GM19397 (cell line): ENCODE data around the gene XYLB.
A peak's percentile ranks its signal among the peaks of the same experiment; 100 is the strongest.
"Not testable (repeated sequence)": the region's sequence is repeated elsewhere in the genome, so short reads cannot be mapped to it uniquely, and the experiment has no call there.

Experiments
- ATAC-seq: cut with Tn5 transposase; IDR thresholded peaks from one replicate; pipeline ENCODE4 v1.9.1; 2021; ENCODE audit warnings: mild to moderate bottlenecking, moderate library complexity; ENCODE audit not compliant: unreplicated experiment

XYLB gene

DNA sequence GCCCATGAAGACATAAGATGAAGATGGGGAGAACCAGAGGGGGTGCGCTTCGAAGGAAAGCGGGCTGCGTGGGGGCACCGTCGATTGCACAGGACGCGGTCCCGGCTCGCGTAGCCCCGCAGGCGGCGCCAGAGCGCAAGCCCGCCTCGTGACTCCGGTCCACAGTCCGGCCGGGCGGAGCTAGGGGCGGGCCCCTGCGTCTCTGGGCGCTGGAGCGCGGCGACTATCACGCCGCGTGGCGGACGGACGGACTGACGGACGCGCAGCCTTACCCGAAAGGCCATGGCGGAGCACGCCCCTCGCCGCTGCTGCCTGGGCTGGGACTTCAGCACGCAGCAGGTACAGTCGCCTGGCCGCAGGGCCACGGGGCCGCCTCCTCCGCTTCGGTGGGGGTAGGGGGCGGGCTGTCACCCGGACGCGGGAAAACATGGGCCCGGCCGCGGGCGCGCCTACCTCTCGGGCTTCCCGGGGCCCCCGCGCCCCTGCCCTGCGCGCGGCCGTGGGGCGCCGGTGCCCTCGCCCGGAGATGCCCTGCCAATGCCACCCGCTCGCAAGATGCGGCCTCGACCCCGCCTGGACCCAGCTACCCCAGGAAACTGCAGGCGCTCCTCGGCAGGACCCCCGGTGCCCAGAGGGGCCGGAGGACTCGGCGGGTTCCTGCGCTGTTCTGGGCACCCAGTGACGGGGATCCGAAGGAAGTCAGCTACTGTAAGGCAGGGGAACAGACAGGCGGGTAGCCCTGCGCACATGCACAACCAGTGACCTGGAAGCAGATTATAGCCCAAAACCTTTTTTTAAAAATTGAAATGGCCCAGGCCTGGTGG is at the start of gene XYLB:
XYLB (plus strand) TSS at position 199 of the 824 bp plus-strand sequence; CDS start at position 283, 84 bp downstream.
- peak; percentile 97 for ATAC-seq

DNA sequence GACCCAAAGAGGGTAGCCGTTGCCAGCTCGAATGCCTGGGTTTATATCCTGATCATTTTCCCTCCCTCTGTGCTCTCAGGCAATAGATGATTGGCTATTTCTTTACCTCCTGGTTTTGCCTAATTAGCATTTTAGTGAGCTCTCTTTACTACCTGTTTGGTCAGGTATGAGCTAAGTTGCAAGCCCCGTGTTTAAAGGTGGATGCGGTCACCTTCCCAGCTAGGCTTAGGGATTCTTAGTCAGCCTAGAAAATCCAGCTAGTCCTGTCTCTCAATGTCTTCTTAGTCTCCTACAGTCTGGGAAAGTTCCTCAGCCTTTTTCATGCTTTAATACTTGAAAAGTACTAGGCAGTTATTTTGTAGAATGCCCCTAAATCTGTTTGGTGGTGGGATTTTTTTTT is 49.5 kb upstream of the XYLB start:
- not testable (repeated sequence) for ATAC-seq

DNA sequence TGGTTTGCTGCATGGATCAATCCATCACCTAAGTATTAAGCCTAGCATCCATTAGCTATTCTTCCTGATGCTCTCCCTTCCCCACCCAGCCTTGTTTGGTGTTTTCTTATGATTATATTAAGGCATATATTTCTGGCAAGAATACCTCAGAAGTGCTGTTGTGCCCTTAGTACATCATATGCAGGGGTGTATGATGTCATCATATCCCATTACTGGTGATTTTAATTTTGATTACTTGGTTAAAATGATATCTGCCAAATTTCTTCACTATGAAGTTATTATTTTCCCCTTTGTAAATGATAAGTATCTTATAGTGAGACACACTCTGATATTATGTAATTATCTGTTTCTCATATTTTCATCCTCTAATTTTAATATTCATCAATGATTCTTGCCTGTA is 49.0 kb upstream of the XYLB start:
- ATAC-seq = no peak

DNA sequence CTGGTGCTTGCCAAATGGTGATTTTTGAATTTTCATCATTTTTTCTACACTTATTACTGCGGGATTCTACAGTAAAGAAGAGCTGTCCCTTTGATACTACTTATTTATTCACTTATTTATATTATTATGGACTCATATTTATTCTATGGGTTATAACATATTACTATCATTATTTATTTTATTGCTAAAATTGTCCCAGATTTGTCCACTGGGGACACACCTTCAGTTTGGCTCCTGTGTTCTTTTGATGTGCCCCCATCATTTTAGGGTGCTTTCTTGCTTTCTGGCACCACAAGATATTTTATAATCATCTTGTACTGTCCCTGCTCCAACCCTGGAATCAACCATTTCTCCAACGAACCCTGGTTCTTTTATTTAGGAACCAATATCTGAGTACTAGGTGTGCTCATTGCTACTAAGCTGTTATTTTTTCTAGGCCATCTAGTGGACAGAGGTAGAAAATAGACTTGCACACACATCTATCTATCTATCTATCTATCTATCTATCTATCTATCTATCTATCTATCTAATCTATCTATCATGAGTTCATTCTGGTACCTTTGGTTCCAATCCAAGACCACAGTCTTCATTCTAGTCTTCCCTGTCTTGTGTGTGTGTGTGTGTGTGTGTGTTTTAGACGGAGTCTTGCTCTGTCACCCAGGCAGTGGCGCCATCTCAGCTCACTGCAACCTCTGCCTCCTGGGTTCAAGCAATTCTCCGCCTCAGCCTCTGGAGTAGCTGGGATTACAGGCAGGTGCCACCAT is 48.5 kb upstream of the XYLB start:
- no peak for ATAC-seq

DNA sequence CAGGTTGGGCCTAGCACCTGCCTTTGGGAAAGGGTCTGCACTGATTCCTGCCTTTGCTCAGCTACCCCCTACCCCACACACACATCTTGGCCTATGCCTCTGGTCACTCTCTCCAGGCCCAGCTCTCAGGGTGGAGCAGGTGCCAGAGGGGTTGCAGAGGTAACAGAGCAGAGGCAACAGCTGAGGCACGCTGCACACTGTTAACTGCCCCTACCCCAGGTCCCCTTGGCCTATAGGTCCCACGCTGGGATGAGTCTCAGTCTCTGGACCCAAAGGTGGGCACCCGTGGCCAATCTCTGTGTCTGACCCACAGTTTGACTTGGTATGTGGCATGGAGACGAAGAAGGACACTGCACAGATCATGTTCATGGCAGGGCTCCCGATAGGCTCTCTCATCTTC is 39.6 kb upstream of the XYLB start:
- ATAC-seq = no peak

DNA sequence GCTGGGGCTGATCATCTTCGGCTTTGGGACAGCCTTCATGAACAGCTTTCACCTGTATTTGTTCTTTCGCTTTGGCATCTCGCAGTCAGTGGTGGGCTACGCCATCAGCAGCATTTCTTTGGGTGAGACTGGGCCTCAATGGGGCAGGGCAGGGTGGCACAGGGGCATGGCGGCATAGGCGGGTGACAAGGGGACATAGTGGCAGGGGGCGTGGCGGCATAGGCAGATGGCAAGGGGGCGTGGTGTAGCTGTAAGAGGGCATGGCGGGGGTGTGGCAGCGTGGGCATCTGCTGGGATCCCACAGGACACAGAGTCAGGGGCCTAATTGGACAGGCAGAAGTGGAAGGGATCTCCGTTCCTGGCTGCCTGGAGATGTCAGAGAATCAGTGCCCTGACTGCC is 39.0 kb upstream of the XYLB start:
- no peak for ATAC-seq

DNA sequence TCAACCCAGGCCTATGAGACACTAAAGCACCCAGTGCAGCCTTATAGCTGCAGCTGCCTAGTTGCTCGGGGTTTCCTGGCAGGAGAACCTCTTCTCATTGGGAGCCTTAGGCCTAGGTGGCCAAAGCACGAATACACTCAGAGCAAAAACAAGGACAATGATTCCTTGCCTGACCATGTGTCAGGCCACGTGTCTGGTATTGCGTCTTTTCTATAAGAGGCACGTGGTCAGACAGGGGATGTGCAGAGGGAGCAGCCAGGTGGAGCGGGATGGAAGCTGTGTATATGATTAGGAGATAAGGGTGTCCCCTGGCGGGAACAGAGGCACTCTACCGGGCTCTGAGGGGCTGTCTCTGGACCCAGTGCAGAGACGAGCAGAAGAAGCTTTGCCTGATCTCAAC is 38.1 kb upstream of the XYLB start:
- no peak for ATAC-seq

DNA sequence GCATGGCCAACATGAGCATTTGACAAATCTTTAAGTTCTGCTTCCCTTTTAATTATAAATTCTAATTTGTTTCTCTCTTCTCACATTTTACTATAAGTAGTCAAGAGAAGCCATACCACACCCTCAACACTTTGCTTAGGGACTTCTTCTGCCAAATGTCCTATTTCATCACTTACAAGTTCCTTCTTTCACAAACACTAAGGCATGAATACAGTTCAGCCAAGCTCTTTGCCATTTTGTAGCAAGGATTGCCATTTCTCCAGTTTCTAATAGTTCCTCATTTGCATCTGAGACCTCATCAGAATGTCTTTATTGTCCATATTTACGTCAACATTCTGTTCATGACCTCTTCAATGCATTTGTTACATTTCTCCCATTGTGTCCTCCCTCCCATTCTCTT is 35.1 kb upstream of the XYLB start:
- ATAC-seq = no peak

DNA sequence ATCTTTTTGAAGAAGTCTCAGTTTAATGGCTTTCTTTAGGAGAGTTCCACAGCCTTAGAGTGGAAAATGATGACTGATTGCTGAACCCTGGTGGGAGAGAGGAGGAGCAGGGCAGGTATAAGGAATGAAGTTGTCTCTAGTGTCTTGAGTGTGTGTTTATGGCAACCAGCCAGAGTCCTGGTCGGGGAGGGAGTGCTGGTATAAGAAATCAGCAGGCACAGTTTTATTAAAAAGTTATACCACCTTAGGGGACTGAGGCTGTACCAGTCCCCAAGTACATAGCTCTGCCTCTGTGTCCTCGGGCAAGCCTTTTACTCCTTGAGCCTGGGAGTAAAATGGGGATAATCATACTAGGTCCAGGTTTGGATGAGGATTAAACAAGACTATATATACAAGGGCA is 34.6 kb upstream of the XYLB start:
- no peak for ATAC-seq

DNA sequence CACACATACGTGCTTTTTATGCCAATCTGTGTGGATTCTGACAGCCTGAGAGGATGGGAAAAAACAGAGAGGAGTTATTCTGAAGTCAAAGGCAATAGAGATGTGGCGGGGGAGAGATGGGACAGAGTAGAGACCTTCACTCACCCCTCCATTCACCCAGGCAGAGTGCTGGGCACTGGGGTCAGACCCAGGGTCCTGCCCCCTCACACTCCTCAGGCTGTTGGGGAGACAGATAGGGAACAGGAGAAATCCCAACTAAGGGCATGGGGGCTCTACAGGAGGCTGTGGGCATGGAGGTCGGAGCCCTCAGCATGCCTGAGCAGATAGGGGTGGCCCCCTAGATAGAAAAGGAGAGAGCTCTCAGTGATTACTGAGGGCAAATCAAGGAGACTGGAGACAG is 34.2 kb upstream of the XYLB start:
- no peak for ATAC-seq

DNA sequence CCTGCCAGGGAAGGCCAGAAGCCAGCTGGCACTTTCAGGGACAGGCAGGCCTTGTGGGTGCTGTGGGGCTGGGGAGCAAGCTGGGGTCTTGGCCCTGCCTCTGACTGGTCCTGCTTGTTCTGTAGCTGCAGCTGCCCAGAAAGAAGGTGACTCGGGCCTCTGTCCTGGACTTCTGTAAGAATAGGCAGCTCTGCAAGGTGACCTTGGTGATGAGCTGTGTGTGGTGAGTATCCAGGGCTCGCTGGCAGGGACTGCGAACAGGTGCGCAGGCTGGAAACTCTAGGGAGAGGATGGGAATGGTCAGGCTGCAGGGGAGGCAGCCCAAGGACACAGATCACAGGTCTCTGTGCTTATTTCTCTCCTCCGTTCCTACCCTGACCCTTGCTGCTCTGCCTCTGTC is 33.3 kb upstream of the XYLB start:
- ATAC-seq = no peak

DNA sequence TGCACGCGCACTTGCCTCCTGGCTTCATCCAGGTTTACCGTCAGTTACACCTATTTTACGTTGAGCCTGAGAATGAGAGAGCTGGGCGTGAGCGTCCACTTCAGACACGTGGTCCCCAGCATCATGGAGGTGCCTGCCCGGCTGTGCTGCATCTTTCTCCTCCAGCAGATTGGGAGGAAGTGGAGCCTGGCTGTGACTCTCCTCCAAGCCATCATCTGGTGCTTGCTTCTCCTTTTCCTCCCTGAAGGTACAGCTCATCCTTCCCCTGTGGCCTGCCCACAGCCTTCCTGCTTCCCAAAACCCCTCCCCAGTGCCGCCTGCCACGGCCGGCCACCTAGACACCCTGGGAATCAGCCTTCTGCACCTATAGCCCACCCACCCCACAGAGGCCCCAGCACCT is 32.9 kb upstream of the XYLB start:
- ATAC-seq = no peak

DNA sequence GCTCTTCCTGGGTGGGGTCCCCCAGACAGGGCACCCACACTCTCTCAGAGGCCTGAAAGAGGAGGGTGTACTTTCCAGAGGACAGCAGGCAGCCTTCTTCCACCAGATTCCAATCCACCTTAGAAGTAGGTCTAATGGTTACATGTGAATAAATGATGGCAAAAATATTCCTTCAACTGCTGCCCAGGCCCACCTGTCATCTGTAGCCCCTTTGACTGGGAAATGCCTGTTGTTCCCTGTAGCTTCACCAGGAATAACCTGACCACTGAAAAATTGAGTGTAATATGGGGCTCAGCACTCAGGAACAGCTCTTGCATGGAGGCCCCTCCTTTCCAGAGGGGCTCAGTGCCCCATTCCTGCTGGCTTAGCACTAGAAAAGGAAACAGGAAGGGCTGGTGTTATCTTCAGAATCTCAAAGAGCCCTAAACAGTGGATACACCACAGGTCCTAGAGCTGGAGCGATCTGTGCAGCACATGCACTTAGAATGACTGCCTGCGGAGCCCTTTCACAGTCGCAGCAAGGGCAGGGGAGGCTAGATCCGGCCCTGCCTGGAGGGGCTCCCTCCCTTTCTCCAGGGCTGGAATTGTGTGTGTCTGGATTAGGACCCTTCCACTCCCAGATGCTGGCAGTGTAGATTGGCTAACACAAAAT is 32.3 kb upstream of the XYLB start:
- no peak for ATAC-seq

DNA sequence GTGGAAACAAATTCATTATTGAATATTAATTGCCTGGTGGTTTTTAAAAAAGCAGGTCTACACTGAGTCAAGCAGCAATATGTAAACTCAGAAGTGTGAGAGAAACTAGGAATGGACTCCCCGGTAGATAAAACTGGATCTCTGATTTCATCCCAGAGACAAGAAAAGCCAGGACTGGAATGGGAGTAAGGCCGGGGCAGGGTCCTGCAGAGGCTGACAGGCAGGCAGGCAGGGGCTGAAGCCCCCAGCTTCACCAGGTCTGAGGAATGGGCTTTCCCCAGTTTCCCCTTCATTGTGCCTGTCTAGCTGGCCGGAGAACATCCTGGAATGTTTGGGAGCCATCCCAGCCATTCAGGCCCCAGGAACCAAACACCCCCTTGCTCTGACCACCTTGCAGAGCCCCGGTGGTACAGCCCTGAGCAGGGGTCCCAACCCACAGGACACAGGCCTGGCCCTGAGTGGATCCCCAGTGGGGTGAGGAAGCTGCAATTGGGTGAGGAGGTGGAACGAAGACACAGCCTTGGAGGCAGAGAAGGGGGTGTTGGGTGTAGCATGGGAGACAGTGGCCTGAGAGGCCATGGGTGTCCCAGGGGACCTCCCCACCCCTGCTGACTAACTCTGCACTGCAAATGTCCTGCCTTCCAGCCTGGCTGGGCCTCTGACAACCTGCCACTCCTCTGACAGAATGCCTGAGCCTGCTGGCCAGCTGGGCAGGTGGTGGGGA is 31.7 kb upstream of the XYLB start:
- no peak for ATAC-seq

DNA sequence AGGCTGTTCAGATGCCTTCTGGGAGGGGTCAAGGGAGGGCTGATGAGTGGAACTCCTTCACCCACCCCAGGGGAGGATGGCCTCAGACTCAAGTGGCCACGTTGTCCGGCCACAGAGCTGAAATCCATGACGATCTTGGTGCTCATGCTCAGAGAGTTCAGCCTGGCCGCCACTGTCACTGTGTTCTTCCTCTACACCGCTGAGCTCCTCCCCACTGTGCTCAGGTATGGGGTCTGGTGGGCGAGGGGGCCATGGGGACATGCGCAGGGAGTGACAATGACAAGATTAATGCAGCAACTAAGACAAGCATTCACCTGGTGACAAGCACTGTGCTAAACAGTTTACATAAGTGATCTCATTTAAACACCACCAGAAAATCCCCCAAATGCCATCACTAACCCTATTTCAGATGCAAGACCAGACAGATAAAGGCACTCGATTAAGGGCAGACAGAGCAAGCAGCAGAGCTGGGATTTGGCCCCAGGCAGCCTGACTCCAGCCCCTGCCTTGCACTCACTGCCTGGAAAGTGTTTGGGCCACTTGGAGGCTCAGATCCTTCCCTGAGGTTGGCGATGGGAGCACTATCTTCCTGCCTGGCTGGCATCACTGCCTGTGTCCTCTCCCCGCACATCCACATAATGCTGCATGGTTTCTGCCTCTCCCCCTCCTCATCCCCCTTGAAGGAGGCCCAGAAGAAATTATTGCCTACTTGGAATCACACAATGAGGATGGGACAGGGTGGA is 30.9 kb upstream of the XYLB start:
- ATAC-seq = no peak

DNA sequence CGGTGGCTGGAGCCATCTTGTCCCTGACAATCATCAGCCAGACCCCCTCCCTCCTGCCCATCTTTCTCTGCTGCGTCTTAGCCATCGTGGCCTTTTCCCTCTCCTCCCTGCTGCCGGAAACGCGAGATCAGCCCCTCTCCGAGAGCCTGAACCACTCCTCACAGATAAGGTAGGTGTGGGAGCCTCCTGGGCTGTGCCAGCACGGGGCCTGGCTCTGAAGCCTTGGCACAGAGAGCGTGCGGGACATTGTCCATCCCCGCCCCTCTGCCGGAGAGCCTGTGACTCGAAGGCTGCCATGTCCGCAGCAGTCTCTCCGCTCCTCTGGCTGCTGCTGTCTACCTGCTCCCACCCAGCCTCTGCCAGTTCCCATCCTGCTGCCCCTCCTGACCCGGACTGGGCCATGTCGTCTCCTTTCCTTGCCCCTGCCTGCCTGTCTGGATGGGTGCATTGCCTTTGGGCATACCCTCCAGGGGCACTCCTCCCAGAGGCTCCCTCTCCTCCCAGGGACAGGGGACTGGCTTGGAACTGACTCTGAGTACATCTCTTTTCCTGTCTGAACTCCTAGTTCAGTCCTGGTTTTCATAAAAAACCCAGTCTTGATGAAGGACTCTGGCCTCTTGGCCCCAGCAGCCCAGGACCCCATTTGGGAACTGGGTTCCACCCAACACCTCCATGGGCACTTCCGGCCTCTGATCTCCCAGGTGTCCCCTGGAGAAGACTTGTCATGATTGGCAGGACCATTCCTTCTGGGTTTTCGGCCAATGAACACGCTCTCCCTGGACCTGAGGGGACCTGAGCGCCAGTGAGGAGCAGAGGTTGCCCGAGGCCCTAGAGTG is 30.0 kb upstream of the XYLB start:
- ATAC-seq = no peak

DNA sequence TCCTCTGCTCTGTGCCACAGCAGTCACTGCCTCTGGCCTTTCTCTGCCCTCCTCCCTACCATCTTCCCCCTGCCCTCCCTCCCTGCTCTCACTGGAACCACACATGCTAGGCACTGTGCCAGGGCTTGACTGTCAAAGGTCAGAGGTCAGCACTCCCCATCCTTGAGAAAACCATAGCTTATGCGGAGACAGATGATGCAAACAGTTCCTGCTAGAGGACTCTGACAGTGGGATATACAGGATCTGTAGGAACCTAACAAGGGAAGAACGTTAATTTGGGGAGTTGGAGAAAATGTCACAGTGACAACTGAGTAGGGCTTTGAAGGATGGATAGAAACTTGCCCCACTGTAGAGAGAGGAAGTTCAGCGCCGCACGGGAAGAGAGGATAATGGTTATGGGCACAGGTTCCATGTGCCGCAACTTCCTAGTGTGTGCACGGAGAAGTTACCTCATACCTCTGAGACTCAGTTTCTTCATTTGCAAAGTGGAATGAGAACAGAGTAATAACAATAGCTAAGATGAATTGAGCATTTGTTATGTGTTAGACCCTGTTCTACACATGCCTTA is 29.3 kb upstream of the XYLB start:
- no peak for ATAC-seq

DNA sequence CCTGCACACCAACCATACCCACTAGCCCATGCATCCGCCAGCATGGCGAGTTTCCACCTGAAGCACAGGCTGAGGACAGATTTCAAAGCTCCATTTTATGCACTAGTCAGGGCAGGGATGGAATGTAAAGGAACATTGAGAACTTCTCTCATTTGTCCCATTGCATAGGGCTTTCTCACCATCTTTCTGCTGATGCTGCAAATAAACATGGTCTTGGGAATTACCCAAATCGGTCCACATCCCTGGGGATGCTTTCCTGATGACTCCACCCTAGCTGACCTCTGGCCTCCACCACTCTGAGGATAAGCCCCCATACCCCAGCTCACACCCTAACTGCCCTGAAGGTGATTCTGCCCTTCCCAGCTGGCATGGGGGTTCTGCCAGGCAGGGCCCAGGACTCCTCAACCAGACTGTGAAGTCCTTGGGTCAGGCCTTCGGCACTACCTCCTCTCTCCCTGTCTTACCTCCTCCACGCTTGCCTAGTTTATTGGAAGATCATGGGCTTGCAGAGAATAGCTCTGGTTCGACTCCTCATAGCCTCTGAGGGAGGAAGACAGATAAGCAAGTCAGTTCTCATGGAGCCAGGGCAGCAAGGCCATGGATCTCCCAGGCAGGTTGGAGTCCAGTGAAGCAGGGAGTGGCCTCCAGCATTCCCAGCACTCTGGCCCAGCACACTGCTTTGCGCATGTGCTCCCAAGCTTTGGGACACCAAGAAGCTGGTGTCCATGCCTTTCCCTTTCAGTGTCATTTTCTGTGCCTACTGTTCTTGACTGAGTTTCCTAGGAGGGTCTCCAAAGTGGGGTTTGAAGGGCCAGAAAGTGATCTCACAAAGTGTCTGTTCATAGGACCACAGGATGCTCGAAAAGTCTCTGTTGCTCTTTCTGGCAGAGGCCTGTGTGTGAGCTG is 27.6 kb upstream of the XYLB start:
- ATAC-seq = no peak
